Spleen (tissue), 7 donors: Measurements from ENCODE around the gene EIPR1.

Source experiments
- POLR2A ChIP-seq, 3 donors: fragments of 450-650 bp; IDR thresholded peaks; one replicate each; pipeline ENCODE4 v1.5.1; 2017; ENCODE audit warnings: antibody characterized with exemption in 3 of 3, mild to moderate bottlenecking in 1 of 3
- POLR2AphosphoS5 ChIP-seq, 3 donors: sonication (generic); formaldehyde crosslinking; IDR thresholded peaks; one replicate each; pipeline ENCODE4 v1.5.1; 2017; ENCODE audit warnings: antibody characterized with exemption in 3 of 3
- TF ChIP-seq, protein P1 (sequence below), 11 experiments: fragments of 200-600 bp in 7 of 11; fragments of 450-650 bp in 4 of 11; sonication (generic) in 4 of 11; IDR thresholded peaks in 8 of 11; conservative IDR thresholded peaks in 3 of 11; 1 replicate in 7 of 11; 2 replicates in 4 of 11; pipeline versions ENCODE4 v1.4.0 to v1.8.0; 2016 to 2021; ENCODE audit warnings: antibody characterized with exemption in 11 of 11, inconsistent platforms in 4 of 11, mild to moderate bottlenecking in 1 of 11
- donor health status: DM: no; HTN: no; CAD: no; lungs with moderate emphysema.
- donor health status: DM: no; HTN: no; CAD: no.
- donor health status: DM: no; HTN: no; CAD: no.

DNA sequence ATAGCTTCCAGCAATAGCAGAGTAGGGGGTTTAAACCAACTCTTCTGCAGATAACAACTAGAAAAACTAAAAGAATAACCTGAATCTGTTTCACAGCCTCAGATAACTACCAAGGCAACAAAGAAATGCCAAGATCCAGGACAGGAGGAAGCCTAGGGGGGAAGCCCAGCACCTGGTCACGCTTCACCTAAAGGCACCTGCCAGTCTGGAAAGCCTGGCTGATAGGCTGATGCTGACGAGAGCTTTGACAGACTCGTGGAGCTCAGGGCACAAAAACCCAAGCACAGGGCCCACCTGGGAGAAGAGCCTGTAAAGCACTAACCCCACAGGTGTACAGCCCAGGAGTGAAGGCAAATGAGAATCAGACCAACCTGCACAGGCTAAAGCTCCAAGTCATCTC, 22.6 kb downstream of the EIPR1 start:
- TF ChIP-seq POLR2A (IDR thresholded peaks at IDR 0.05), result no peak
- TF ChIP-seq, protein P1, sequence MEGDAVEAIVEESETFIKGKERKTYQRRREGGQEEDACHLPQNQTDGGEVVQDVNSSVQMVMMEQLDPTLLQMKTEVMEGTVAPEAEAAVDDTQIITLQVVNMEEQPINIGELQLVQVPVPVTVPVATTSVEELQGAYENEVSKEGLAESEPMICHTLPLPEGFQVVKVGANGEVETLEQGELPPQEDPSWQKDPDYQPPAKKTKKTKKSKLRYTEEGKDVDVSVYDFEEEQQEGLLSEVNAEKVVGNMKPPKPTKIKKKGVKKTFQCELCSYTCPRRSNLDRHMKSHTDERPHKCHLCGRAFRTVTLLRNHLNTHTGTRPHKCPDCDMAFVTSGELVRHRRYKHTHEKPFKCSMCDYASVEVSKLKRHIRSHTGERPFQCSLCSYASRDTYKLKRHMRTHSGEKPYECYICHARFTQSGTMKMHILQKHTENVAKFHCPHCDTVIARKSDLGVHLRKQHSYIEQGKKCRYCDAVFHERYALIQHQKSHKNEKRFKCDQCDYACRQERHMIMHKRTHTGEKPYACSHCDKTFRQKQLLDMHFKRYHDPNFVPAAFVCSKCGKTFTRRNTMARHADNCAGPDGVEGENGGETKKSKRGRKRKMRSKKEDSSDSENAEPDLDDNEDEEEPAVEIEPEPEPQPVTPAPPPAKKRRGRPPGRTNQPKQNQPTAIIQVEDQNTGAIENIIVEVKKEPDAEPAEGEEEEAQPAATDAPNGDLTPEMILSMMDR (IDR thresholded peaks at IDR 0.05 in 8 of 11, conservative IDR thresholded peaks at IDR 0.05 in 3 of 11), result no peak
- no peak for TF ChIP-seq POLR2AphosphoS5 (IDR thresholded peaks at IDR 0.05)
